GM19025 (cell line): Measurements from ENCODE around the gene FARS2.

Source experiments
- ATAC-seq: cut with Tn5 transposase; IDR thresholded peaks from one replicate; pipeline ENCODE4 v1.9.1; 2021; ENCODE audit warnings: mild to moderate bottlenecking, low read depth, moderate library complexity; ENCODE audit not compliant: unreplicated experiment

Gene FARS2

DNA sequence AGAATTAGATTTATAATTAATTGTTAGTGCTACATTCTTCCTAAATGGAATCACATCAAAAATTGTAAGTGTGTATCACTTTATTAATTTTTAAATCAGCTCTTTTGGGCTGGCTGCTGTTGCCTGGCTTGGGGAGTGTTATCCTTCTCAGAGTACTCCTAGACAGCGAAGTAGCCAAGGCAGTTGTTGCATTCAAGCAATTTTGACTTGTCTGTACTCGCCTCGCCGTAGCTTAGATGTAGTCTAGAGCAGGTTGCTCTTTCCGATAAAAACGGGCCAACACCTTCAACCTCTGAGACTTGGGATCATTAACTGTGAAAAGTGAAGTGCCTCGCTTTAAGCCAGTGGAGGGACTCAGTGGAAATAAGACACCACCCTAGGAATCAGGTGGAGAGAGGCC lies 151.3 kb downstream of the FARS2 start:
- ATAC-seq: no peak

DNA sequence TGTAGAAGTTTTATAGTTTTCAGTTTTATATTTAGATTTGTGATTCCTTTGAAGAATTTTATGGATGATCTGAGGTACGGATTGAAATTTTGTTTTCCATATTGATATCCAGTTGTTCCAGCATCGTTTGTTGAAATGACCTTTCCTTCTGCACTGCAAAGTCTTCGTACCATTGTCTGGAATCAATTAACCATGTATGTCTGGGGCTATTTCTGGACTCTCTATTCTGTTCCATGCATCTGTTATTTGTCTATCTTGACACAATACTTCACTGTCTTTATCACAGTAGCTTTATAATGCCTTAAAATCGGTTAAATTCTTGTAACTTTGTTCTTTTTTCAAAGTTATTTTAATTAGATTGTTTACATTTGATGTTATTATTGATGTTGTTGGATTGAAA lies 154.9 kb downstream of the FARS2 start:
- ATAC-seq: no peak

- no peak for ATAC-seq
Observed at GRCh38 chr6:5422321-5422915, 161.1 kb downstream of the FARS2 start.

DNA sequence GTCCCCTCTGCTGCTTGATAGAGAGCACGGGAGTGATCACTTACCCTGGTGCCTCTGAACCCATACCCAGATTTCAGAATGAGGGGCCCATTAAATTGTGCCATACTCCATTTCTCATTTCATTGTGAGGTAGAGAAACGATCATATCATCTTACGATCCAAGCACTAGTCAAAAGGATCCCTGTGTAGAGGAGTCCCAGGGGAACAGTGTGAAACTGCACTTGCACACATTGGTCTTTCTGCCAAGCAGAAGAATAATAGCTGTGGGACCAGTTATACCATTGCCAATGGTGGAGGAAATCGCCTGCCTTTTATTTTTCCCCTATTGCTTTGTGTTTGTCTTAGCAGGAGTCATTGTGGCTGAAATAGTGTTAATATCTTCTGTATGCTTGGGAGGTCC lies 161.9 kb downstream of the FARS2 start:
- ATAC-seq: no peak

DNA sequence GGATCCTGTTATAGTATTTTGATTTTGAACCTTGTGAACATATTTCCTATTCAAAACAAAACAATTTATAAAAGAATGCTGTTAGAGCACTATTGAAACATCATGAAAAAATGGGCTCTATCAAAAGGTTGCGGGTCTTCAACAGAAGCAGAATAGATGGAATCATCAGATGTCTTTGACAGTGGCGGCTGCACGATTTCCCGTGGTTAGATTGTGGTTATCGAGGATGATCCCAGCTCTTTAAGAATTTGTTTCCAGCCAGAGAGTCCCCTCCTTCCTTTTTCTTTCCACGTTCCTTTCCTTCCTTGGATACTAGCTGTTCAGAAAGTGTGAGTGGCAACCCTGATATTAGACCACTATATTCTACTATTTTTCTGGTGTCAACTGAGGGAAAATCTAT lies 163.4 kb downstream of the FARS2 start:
- no peak for ATAC-seq

- ATAC-seq: no peak
Observed at GRCh38 chr6:5425267-5425666, 164.0 kb downstream of the FARS2 start.

- no peak for ATAC-seq
Observed at GRCh38 chr6:5425797-5426196, 164.5 kb downstream of the FARS2 start.

- no peak for ATAC-seq
Observed at GRCh38 chr6:5427586-5427985, 166.3 kb downstream of the FARS2 start.

DNA sequence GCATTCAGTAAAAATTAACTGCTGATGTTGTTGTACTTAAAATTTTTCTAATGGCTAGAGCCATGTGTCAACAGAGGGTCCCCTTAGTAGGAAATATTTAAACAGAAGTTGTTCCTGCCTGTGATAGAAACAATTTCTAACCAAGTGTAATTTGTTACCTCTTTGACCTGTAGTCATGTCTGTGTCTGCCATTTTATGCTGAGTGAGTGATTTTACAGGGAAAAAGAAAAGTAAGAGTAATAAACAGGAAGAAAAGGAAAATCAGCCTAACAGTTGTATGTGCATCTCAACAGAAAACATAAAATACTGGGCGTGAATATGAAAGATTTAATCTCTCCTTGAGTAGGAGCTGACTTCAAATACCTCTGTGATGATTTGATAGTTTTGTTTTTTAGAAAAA lies 172.0 kb downstream of the FARS2 start:
- ATAC-seq: no peak

DNA sequence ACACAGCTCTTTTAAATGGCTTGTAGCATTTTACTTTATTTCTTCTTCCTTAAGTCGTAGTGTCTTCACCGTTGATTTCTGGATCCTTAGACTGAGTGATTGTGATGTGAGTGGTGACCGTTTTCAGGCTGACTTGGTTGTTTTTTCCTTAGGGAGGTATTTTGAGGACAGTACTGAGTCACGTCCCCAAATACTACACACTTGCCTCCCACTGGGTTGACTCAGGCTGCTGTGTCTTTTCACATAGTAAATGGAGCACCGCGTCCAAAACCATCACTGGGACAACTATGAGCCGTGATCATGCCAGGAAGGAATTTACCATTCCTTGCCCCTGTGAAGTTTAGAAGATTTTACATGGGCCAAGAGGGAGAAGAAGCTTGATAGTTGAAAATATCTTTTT lies 174.1 kb downstream of the FARS2 start:
- no peak for ATAC-seq

GRCh38 chr6:5438922-5439584 lies 177.7 kb downstream of the FARS2 start:
- ATAC-seq: no peak

GRCh38 chr6:5439749-5440148 lies 178.4 kb downstream of the FARS2 start:
- ATAC-seq: no peak

DNA sequence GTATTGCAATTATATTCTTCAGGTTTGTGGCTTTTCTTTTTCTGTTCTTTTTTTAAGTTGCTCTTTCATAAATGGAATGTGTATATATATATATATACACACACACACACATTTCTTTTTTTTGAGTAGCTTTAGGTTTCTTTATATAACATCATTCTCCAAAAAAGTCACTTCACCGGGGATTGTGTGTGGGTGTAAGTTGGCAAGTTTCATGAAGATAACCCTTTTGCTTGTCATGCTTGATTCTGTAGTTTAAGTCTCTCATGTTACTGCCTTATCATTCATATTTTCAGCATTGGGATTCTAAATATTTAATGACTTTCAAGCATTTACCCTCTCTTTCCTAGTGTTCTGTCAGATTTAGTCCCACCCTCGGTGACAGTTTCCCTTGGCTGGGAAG lies 181.0 kb downstream of the FARS2 start:
- ATAC-seq: no peak

GRCh38 chr6:5442916-5443315 lies 181.6 kb downstream of the FARS2 start:
- ATAC-seq: no peak

DNA sequence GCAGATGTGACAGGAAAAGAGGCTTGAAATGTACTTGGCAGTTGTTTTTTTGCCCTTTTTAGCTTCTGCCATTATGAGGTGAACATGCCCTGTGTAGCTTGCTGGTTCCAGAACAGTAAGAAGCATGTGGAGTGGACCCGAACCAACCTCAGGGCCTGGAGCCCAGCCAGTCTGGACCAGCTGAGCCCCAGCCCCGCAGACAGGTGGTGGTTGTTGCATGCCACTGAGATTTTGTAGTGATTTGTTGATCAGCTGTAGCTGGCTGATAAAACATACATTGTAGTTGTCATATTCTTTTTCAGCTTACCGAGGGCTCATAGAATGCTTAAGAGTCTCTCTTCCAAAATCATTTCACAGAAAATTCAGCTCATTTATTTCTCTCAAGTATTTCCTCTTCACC lies 182.2 kb downstream of the FARS2 start:
- ATAC-seq: no peak

GRCh38 chr6:5446362-5447075 lies 185.2 kb downstream of the FARS2 start:
- ATAC-seq: no peak

- ATAC-seq: no peak
Observed at GRCh38 chr6:5447921-5448320, 186.6 kb downstream of the FARS2 start.

DNA sequence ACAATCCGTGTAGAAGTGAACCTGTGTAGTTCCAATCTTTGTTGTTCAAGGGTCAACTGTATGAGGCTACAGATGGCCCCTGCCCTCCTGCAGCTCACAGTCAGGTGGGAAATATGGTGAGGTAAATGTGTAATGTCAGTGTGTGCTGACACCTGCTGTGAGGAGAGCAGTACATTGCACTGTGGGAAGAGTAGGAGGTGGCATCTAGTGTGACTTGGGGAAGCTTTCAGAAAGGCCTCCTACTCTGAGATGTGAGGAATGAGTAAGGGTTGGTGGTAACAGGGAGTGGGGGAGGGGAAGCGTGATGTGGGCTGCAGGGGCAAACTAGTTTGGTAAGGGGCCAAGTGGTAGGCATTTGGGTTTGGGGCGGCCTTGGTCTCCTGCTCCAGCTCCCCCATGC lies 188.8 kb downstream of the FARS2 start:
- ATAC-seq: no peak

DNA sequence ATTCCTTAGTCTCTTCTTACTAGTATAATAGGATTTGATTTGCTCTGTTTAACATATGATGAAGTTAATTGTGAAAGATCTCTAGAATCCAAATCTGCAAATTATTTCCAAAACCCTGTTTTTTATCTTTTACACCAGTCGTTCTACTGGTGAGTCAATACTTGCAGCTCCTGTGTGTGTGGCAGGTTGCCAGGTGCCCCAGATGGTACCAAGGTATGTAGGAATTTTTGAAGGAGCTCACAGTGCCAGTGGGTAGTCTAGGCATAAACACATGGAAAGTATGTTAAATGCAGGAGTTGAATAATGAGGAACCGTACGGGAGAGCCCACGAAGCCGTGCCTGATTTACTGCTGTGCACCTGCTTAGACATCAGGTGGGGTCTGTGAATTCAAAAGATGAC lies 192.2 kb downstream of the FARS2 start:
- ATAC-seq: no peak

GRCh38 chr6:5455142-5455541 lies 193.8 kb downstream of the FARS2 start:
- ATAC-seq: no peak

DNA sequence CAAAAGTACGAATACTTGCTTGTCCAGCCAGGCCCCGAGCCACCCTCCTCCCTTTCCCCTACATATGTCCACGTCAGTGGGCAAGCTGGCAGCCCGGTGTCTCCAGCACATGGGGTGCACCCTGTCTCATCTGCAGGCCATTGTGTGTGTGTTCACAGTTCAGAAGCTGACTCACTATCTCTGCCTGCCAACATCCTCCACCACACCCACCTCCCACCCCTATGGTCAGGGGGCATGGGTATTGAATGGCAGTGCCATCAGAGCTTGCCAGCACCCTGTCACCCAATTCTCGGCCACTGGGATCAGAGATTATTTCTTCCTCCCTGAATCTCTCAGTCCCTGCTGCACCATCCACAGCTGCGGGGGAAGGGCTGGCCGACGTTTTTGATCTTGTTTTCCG lies 195.7 kb downstream of the FARS2 start:
- ATAC-seq: no peak
